ENCODE measurements around the gene MARCKS. TPM values are rescaled to one million over a fixed set of nuclear protein-coding genes. Genes with fewer than 3 reads are reported as not detected.

MARCKS gene
- total RNA-seq, 1 donor from 2014 or later: 158 TPM

DNA sequence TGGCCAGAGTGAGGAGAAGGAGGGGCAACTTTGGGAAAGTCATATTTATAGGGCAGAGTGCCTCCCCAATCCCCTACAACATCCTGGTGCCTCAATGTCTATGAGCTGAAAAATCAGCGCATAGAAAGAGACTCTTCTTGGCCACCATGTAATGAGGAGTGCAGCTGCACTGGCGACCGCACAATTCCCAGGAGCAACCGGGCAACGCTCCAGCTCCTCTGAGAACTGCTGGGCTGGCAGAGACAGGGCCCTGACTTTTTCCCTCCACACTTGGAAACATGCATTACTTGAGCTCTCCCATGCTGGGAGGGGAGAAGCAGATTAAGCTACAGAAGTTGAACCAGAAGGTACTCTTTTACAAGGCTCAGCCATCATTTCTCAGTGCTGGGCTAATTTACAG, 31.4 kb upstream of the MARCKS start:
- H3K27me3 Mint-ChIP-seq: peaks cover 15% of the 10 kb centered on the region
- H3K27ac Mint-ChIP-seq: no peak overlapping the region
- DNase-seq (ENCODE audit: low spot score, unreplicated experiment): no peak
- H3K4me3 Mint-ChIP-seq (ENCODE audit: low read depth): no peak overlapping the region
- TF ChIP-seq, protein P1, sequence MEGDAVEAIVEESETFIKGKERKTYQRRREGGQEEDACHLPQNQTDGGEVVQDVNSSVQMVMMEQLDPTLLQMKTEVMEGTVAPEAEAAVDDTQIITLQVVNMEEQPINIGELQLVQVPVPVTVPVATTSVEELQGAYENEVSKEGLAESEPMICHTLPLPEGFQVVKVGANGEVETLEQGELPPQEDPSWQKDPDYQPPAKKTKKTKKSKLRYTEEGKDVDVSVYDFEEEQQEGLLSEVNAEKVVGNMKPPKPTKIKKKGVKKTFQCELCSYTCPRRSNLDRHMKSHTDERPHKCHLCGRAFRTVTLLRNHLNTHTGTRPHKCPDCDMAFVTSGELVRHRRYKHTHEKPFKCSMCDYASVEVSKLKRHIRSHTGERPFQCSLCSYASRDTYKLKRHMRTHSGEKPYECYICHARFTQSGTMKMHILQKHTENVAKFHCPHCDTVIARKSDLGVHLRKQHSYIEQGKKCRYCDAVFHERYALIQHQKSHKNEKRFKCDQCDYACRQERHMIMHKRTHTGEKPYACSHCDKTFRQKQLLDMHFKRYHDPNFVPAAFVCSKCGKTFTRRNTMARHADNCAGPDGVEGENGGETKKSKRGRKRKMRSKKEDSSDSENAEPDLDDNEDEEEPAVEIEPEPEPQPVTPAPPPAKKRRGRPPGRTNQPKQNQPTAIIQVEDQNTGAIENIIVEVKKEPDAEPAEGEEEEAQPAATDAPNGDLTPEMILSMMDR (IDR thresholded peaks at IDR 0.05; ENCODE audit: unreplicated experiment): no peak
- H3K36me3 Mint-ChIP-seq (ENCODE audit: insufficient read depth): no peaks in the 10 kb centered on the region
- H3K4me1 Mint-ChIP-seq (ENCODE audit: low read depth): no peaks in the 10 kb centered on the region
- H3K9me3 Mint-ChIP-seq (ENCODE audit: low read depth): no peaks in the 10 kb centered on the region

DNA sequence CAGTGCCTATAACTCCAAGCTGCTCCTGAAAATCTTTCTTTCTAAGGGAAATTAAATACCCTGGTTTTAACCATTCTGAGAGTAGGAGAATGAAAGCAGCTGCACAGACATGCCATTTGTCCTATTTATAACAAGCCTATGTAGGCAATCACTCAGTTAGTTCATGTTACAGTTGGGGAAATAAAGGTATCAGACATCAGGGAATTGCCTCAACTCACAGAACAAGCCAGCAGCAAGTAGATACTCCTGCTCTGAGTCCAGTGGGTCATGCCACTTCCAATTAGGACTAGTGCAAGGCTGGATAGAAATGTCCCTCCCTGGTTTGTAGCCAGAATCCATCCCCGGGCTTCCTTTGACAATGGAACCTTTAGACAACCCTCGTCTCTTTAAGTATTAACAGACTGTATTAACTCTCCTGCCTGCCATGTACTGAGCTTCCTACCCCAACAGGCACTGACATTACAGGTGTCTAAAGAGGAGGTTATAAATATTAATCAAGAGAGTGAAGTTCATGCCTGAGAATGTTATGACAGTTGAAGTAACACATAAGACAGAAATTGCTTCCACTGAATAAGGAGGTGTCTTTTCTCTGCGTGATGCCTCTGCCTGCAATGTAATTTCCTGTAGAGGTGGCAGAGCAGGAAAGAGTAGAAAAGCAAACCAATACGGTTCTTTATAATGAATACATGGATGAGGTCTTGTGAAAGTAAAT, 28.0 kb upstream of the MARCKS start:
- TF ChIP-seq, protein P1 (IDR thresholded peaks at IDR 0.05; ENCODE audit: unreplicated experiment): no peak
- peaks cover 13% of the 10 kb centered on the region for H3K27me3 Mint-ChIP-seq
- no peak overlapping the region for H3K4me3 Mint-ChIP-seq (ENCODE audit: low read depth)
- no peaks in the 10 kb centered on the region for H3K9me3 Mint-ChIP-seq (ENCODE audit: low read depth)
- no peaks in the 10 kb centered on the region for H3K36me3 Mint-ChIP-seq (ENCODE audit: insufficient read depth)
- no peak overlapping the region for H3K27ac Mint-ChIP-seq
- no peak for DNase-seq (ENCODE audit: low spot score, unreplicated experiment)
- no peaks in the 10 kb centered on the region for H3K4me1 Mint-ChIP-seq (ENCODE audit: low read depth)

DNA sequence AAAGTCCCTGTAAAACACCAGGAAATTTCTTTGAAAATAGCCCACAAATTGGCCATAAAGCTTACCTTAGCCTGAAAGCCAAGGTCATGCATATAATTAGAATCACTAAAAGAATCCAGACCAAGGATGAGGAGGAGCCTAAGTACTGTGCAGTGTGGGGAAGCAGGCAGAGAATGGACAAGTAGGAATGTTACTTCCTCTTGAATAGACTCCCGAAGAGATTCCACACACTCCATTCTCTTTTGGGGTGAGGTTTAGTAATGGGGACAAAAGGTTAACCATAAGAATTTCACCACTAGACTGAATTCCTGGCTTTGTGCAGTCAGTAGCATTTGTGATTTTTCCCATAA, 27.5 kb upstream of the MARCKS start:
- Mint-ChIP-seq H3K27ac (no peak overlapping the region), H3K4me1 (ENCODE audit: low read depth) (no peaks in the 10 kb centered on the region), H3K36me3 (ENCODE audit: insufficient read depth) (no peaks in the 10 kb centered on the region), H3K27me3 (peaks cover 8% of the 10 kb centered on the region), H3K9me3 (ENCODE audit: low read depth) (no peaks in the 10 kb centered on the region), H3K4me3 (ENCODE audit: low read depth) (no peak overlapping the region)
- TF ChIP-seq, protein P1 (IDR thresholded peaks at IDR 0.05; ENCODE audit: unreplicated experiment): no peak
- DNase-seq (ENCODE audit: low spot score, unreplicated experiment): no peak

DNA sequence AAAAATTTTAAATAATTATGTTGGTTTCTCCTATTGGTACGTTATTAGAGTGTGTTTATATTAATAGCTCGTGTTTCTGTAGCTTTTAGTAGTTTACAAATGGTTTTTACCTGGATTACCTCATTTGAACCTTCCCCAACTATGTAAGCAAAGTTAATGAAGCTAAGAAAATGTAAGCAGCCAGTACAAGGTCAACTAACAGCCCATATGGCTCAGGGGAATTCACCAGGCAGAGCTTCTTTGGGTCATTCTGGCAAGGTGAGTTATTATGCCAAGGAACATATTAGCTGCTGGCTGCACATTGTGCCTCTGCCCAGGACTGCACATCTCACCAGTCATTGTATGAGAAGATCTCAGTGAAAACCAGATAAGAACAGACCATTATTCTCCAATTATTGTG, 27.0 kb upstream of the MARCKS start:
- no peak for DNase-seq (ENCODE audit: low spot score, unreplicated experiment)
- H3K9me3 Mint-ChIP-seq (ENCODE audit: low read depth): no peaks in the 10 kb centered on the region
- H3K4me1 Mint-ChIP-seq (ENCODE audit: low read depth): no peaks in the 10 kb centered on the region
- peaks cover 8% of the 10 kb centered on the region for H3K27me3 Mint-ChIP-seq
- H3K27ac Mint-ChIP-seq: no peak overlapping the region
- H3K4me3 Mint-ChIP-seq (ENCODE audit: low read depth): no peak overlapping the region
- TF ChIP-seq, protein P1 (IDR thresholded peaks at IDR 0.05; ENCODE audit: unreplicated experiment): no peak
- H3K36me3 Mint-ChIP-seq (ENCODE audit: insufficient read depth): no peaks in the 10 kb centered on the region

DNA sequence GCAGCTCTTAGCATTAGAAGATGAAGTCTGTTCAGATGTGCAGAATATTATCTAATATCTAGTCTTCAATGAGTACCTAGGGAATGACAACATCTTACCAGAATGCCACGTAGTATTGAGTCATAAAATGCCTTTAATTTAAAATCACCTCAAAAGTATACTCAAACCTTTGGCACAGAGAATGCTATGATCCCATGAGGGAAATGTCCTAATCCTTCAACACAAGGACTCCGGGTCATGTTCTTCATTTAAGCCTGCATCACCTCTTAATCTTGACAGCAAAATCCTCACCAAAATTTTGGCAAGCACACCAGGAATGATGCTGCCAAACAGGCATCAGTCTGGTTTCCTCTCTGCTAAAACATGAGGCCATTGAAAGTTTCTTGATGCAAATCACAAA, 23.6 kb upstream of the MARCKS start:
- TF ChIP-seq, protein P1 (IDR thresholded peaks at IDR 0.05; ENCODE audit: unreplicated experiment): no peak
- Mint-ChIP-seq H3K27me3 (peaks cover 3% of the 10 kb centered on the region), H3K27ac (no peak overlapping the region), H3K9me3 (ENCODE audit: low read depth) (no peaks in the 10 kb centered on the region), H3K4me3 (ENCODE audit: low read depth) (no peak overlapping the region), H3K36me3 (ENCODE audit: insufficient read depth) (no peaks in the 10 kb centered on the region), H3K4me1 (ENCODE audit: low read depth) (no peaks in the 10 kb centered on the region)
- DNase-seq (ENCODE audit: low spot score, unreplicated experiment): no peak
